ENCODE data around the gene PRUNE2. TPM values are rescaled to one million over a fixed set of nuclear protein-coding genes. Genes with fewer than 3 reads are reported as not detected.

PRUNE2 gene
- total RNA-seq, 1 donor from 2014 or later = 3.1 TPM

- Histone ChIP-seq H3K27me3 (ENCODE audit: low read depth) (peaks cover 16% of the 10 kb centered on the region), H3K36me3 (no peaks in the 10 kb centered on the region), H3K4me1 (no peaks in the 10 kb centered on the region), H3K27ac (replicated peaks) (no peak overlapping the region), H3K9me3 (replicated peaks) (peaks cover 12% of the 10 kb centered on the region), H3K4me3 (no peak overlapping the region)
- DNase-seq = no peak
- no peak for TF ChIP-seq CTCF (IDR thresholded peaks at IDR 0.05; ENCODE audit: borderline replicate concordance)
- intact Hi-C loops (cut with micrococcal nuclease) = no loop called here
Measured at GRCh38 chr9:76911971-76912370, 6.1 kb upstream of the PRUNE2 start.

DNA sequence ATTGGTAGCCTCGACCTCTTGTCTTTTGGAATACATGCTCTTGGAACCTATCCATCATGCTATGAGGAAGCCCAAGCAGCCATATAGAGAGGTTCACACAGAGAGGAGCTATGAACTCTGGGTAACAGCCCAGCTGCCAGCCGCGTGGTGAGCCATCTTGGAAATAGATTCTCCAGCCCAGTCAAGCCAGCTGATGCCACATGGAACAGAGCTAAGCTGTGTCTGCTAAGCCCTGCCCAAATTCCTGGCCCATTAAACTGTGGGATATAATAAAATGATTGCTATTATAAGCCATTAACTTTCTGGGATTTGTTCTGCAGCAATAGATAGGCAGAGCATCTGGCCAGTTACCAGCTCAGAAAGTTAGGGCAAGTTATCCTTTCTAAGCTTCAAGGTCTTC lies 4.9 kb upstream of the PRUNE2 start:
- no peak for TF ChIP-seq CTCF (IDR thresholded peaks at IDR 0.05; ENCODE audit: borderline replicate concordance)
- Histone ChIP-seq H3K36me3 (no peaks in the 10 kb centered on the region), H3K9me3 (replicated peaks) (peaks cover 12% of the 10 kb centered on the region), H3K27me3 (ENCODE audit: low read depth) (peaks cover 19% of the 10 kb centered on the region), H3K27ac (replicated peaks) (no peak overlapping the region), H3K4me1 (peaks cover 7% of the 10 kb centered on the region), H3K4me3 (no peak overlapping the region)
- no peak for DNase-seq
- intact Hi-C loops (cut with micrococcal nuclease) = no loop called here

DNA sequence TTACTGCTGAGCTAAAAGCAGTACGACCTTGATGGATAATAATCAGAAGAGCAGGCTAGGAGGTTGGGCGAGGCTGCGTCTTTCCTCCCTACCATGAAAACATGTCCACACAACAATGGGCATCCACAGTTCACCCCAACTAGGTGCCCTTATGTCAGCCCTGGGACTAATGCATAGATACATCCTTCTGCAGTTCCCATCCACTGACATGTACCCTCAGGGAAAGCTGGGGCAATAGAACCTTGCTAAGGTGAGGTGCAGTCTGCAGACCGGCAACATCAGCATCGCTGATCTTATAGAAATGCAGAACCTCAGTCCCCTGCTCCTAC lies 697 bp upstream of the PRUNE2 start:
- no peak for DNase-seq
- peaks cover 19% of the 10 kb centered on the region for H3K4me1 ChIP-seq
- peaks cover 41% of the 10 kb centered on the region for H3K27me3 ChIP-seq (ENCODE audit: low read depth)
- H3K4me3 ChIP-seq = peak overlapping the region; percentile 61
- intact Hi-C loops (cut with micrococcal nuclease) = no loop called here
- H3K9me3 ChIP-seq (replicated peaks) = peaks cover 12% of the 10 kb centered on the region
- H3K36me3 ChIP-seq = no peaks in the 10 kb centered on the region
- TF ChIP-seq CTCF (IDR thresholded peaks at IDR 0.05; ENCODE audit: borderline replicate concordance) = no peak
- no peak overlapping the region for H3K27ac ChIP-seq (replicated peaks)

- TF ChIP-seq CTCF (IDR thresholded peaks at IDR 0.05; ENCODE audit: borderline replicate concordance) = no peak
- DNase-seq = no peak
- Histone ChIP-seq H3K4me1 (peaks cover 19% of the 10 kb centered on the region), H3K4me3 (peak overlapping the region; percentile 61), H3K36me3 (no peaks in the 10 kb centered on the region), H3K27me3 (ENCODE audit: low read depth) (peaks cover 58% of the 10 kb centered on the region), H3K27ac (replicated peaks) (no peak overlapping the region), H3K9me3 (replicated peaks) (peaks cover 5% of the 10 kb centered on the region)
- intact Hi-C loops (cut with micrococcal nuclease) = no loop called here
Measured at GRCh38 chr9:76904661-76905457, 1.1 kb downstream of the PRUNE2 start.

GRCh38 chr9:76902395-76902794 lies 3.5 kb downstream of the PRUNE2 start:
- H3K27ac ChIP-seq (replicated peaks) = no peak overlapping the region
- H3K36me3 ChIP-seq = no peaks in the 10 kb centered on the region
- intact Hi-C loops (cut with micrococcal nuclease) = no loop called here
- no peak overlapping the region for H3K4me3 ChIP-seq
- DNase-seq = no peak
- H3K27me3 ChIP-seq (ENCODE audit: low read depth) = peaks cover 80% of the 10 kb centered on the region
- H3K9me3 ChIP-seq (replicated peaks) = no peaks in the 10 kb centered on the region
- H3K4me1 ChIP-seq = peaks cover 19% of the 10 kb centered on the region
- TF ChIP-seq CTCF (IDR thresholded peaks at IDR 0.05; ENCODE audit: borderline replicate concordance) = no peak
